ENCODE measurements around the gene ELL.

Gene ELL

GRCh38 chr19:18442941-18443340 is 78.9 kb downstream of the ELL start:
- DNase-seq, result no peak

- peak; percentile 72 for DNase-seq
Measured at GRCh38 chr19:18441804-18442788, 79.8 kb downstream of the ELL start.

- no peak for DNase-seq
Measured at GRCh38 chr19:18440936-18441803, 80.7 kb downstream of the ELL start.

GRCh38 chr19:18440415-18440877 is 81.4 kb downstream of the ELL start:
- DNase-seq, result peak; percentile 77

GRCh38 chr19:18439910-18440237 is 82.0 kb downstream of the ELL start:
- DNase-seq, result no peak

- peak; percentile 65 for DNase-seq
Measured at GRCh38 chr19:18439025-18439909, 82.6 kb downstream of the ELL start.

GRCh38 chr19:18438331-18439024 is 83.4 kb downstream of the ELL start:
- DNase-seq, result peak; percentile 34

GRCh38 chr19:18437491-18438330 is 84.2 kb downstream of the ELL start, which contains the start of gene ISYNA1:
TSS of gene ISYNA1 (minus strand) at chr19:18438133. CDS start at chr19:18437979, 154 bp downstream.
- DNase-seq, result peak; percentile 82

- peak; percentile 97 for DNase-seq
Measured at GRCh38 chr19:18436671-18437490, 85.0 kb downstream of the ELL start.

GRCh38 chr19:18435842-18436670 is 85.8 kb downstream of the ELL start:
- DNase-seq, result no peak

- DNase-seq, result no peak
Measured at GRCh38 chr19:18435178-18435841, 86.6 kb downstream of the ELL start.

- DNase-seq, result peak; percentile 64
Measured at GRCh38 chr19:18434411-18435175, 87.3 kb downstream of the ELL start.

- no peak for DNase-seq
Measured at GRCh38 chr19:18433735-18434398, 88.0 kb downstream of the ELL start.

- peak; percentile 66 for DNase-seq
Measured at GRCh38 chr19:18433015-18433691, 88.7 kb downstream of the ELL start.

GRCh38 chr19:18432275-18433014 is 89.4 kb downstream of the ELL start:
- no peak for DNase-seq

Measured in hematopoietic multipotent progenitor cell treated with erythropoietin and hydrocortisone succinate and interleukin-3 and kit ligand, for 4 days (in vitro differentiated cells).